GM12878 (cell line): Measurements from ENCODE around the gene PCSK6. TPM values are rescaled to one million over a fixed set of nuclear protein-coding genes. Genes with fewer than 3 reads are reported as not detected.

Source experiments
- ATAC-seq: fragments of 200-7000 bp; cut with Tn5 transposase; 3 replicates; pipeline ENCODE4 v1.9.1; 2020; ENCODE audit warnings: mild to moderate bottlenecking, moderate library complexity
- BruUV-seq: library from RNA; stranded (reverse); fragments of 400-500 nt; replicated peaks from 2 replicates; lab custom pipeline; 2021; lab: Mats Ljungman, UMichigan
- CTCF ChIA-PET: fragments of 300-600 bp; sonication (Branson Sonifier 250); formaldehyde crosslinking; extraction: SDS; loops from one replicate; lab custom pipeline; 2021; ENCODE audit warnings: inconsistent platforms; lab: Yijun Ruan, JAX
- POLR2A ChIA-PET: fragments of 350-600 bp; formaldehyde crosslinking; extraction: SDS; loops from one replicate; lab custom pipeline; 2021; ENCODE audit warnings: inconsistent platforms; lab: Charles Lee
- RAD21 ChIA-PET: fragments of 300-600 bp; sonication (Branson Sonifier 250); formaldehyde crosslinking; loops from one replicate; lab custom pipeline; 2023; ENCODE audit warnings: antibody characterized with exemption; ENCODE audit not compliant: unreplicated experiment; lab: Charles Lee
- SMC1A ChIA-PET: fragments of 300-600 bp; sonication (Branson Sonifier 250); formaldehyde crosslinking; loops from one replicate; lab custom pipeline; 2023; ENCODE audit not compliant: unreplicated experiment, uncharacterized antibody; lab: Charles Lee
- DNase-seq: peaks from one replicate; pipeline ENCODE4 v3.0.0-alpha.2; 2011; ENCODE audit warnings: low read depth, low spot score
- FAIRE-seq: peaks from 3 replicates; lab custom pipeline; 2011; peaks lifted over from hg19 to GRCh38; lab: Jason Lieb, UNC
- H2AFZ ChIP-seq: 2 replicates; pipeline ENCODE4 v1.6.0; 2011; ENCODE audit warnings: low read depth, low read length, control low read depth; ENCODE audit not compliant: control insufficient read depth
- H3K27ac ChIP-seq: 2 replicates; pipeline ENCODE4 v1.5.1; 2011; ENCODE audit warnings: control low read depth; ENCODE audit not compliant: control insufficient read depth, insufficient read depth
- H3K27me3 ChIP-seq, 2 experiments: replicated peaks in 1 of 2; 2 replicates each; pipeline versions ENCODE4 v1.6.0 to v1.6.1; 2011; ENCODE audit warnings: low read length in 1 of 2; ENCODE audit not compliant: control insufficient read depth in 2 of 2, insufficient read depth in 2 of 2
- H3K36me3 ChIP-seq, 2 experiments: 2 replicates each; pipeline ENCODE4 v1.5.1; 2011; ENCODE audit warnings: low read length in 1 of 2; ENCODE audit not compliant: control insufficient read depth in 2 of 2, insufficient read depth in 2 of 2
- H3K4me1 ChIP-seq: 2 replicates; pipeline ENCODE4 v1.6.1; 2011; ENCODE audit warnings: mild to moderate bottlenecking, low read length, moderate library complexity, mixed read lengths; ENCODE audit not compliant: control insufficient read depth, insufficient read depth
- H3K4me2 ChIP-seq: 2 replicates; pipeline ENCODE4 v1.6.0; 2011; ENCODE audit warnings: control low read depth; ENCODE audit not compliant: control insufficient read depth, insufficient read depth
- H3K4me3 ChIP-seq: fragments of 200-600 bp; sonication (generic); 2 replicates; pipeline ENCODE4 v1.5.1; 2016
- H3K79me2 ChIP-seq: 2 replicates; pipeline ENCODE4 v1.6.0; 2011; ENCODE audit warnings: low read length; ENCODE audit not compliant: control insufficient read depth, insufficient read depth
- H3K9ac ChIP-seq: 2 replicates; pipeline ENCODE4 v1.8.0; 2011; ENCODE audit warnings: low read length, control low read depth, mixed read lengths; ENCODE audit not compliant: control insufficient read depth, insufficient read depth
- H3K9me3 ChIP-seq: replicated peaks from 3 replicates; pipeline ENCODE4 v1.5.1; 2011; ENCODE audit warnings: mild to moderate bottlenecking, low read length; ENCODE audit not compliant: control insufficient read depth, insufficient read depth
- H4K20me1 ChIP-seq: 2 replicates; pipeline ENCODE4 v1.6.0; 2011; ENCODE audit not compliant: control insufficient read depth, insufficient read depth
- ATF2 ChIP-seq: IDR thresholded peaks from 2 replicates; pipeline ENCODE4 v1.6.1; 2012; ENCODE audit warnings: low read length, inconsistent platforms
- BRCA1 ChIP-seq: IDR thresholded peaks from 2 replicates; pipeline ENCODE4 v1.6.1; 2011; ENCODE audit warnings: low read depth, low read length, improper control_type of control experiment
- ETV6 ChIP-seq, 2 experiments: fragments of 450-650 bp in 1 of 2; IDR thresholded peaks in 1 of 2; conservative IDR thresholded peaks in 1 of 2; 2 replicates each; pipeline ENCODE4 v1.6.1; 2014; ENCODE audit warnings: antibody characterized with exemption in 1 of 2, borderline replicate concordance in 1 of 2, low read depth in 1 of 2, mild to moderate bottlenecking in 1 of 2, moderate library complexity in 1 of 2
- JUND ChIP-seq: IDR thresholded peaks from 2 replicates; pipeline ENCODE4 v1.6.1; 2012; ENCODE audit warnings: low read depth, mild to moderate bottlenecking, low read length, improper control_type of control experiment, moderate library complexity
- KAT2A ChIP-seq: conservative IDR thresholded peaks from 2 replicates; pipeline ENCODE4 v1.6.1; 2011; ENCODE audit warnings: low read depth, low read length; ENCODE audit not compliant: control insufficient read depth
- PAX5 ChIP-seq: IDR thresholded peaks from 2 replicates; pipeline ENCODE4 v1.6.1; 2011; ENCODE audit warnings: low read depth, low read length, borderline replicate concordance
- PAX8 ChIP-seq: fragments of 450-650 bp; IDR thresholded peaks from 2 replicates; pipeline ENCODE4 v1.6.1; 2017; ENCODE audit warnings: mild to moderate bottlenecking, moderate library complexity
- POU2F2 ChIP-seq: IDR thresholded peaks from 3 replicates; pipeline ENCODE4 v1.6.1; 2011; ENCODE audit warnings: low read depth, mild to moderate bottlenecking, low read length, borderline replicate concordance
- RUNX3 ChIP-seq: IDR thresholded peaks from 2 replicates; pipeline ENCODE4 v1.6.1; 2012; ENCODE audit warnings: low read length, inconsistent platforms
- SP1 ChIP-seq: IDR thresholded peaks from one replicate; pipeline ENCODE4 v1.6.1; 2011; ENCODE audit warnings: low read depth, low read length
- TARDBP ChIP-seq: IDR thresholded peaks from 2 replicates; pipeline ENCODE4 v1.6.1; 2016; ENCODE audit warnings: borderline replicate concordance
- ZNF24 ChIP-seq: fragments of 450-650 bp; IDR thresholded peaks from 2 replicates; pipeline ENCODE4 v1.6.1; 2017; ENCODE audit warnings: antibody characterized with exemption, mild to moderate bottlenecking
- whole genome bisulfite sequencing: methylation state at CpG from one replicate; pipeline ENCODE4 v1.1.6; 2016; ENCODE audit warnings: low lambda C conversion rate; ENCODE audit not compliant: insufficient replicate concordance, insufficient coverage; ENCODE audit errors: missing lambda C conversion rate; 5-methylcytosine and 5-hydroxymethylcytosine counted together
- in situ Hi-C: fragments of 300-500 bp; cut with MboI; formaldehyde crosslinking; loops from 9 replicates; pipeline ENCODE4 v1.14.3; 2018; ENCODE audit warnings: mixed read lengths
- intact Hi-C: fragments of 100-400 bp; cut with micrococcal nuclease; formaldehyde crosslinking; loops from one replicate; pipeline ENCODE4 v1.14.2; 2022; ENCODE audit not compliant: unreplicated experiment
- polyA plus RNA-seq, 11 experiments: library from polyadenylated mRNA; depleted of rRNA in 4 of 11; unstranded in 6 of 11; stranded (reverse) in 5 of 11; fragments of >200 nt; fragmentation: Nextera tagmentation in 4 of 11; fragmentation: Illumina TruSeq in 1 of 11; extraction: Ambion mirVana in 4 of 11; extraction: Trizol in 1 of 11; gene quantifications; 1 replicate in 1 of 11; 2 replicates in 10 of 11; pipeline versions ENCODE4 v1.2.1 to v1.2.3, GENCODE V29; 2011 to 2016; ENCODE audit warnings: inconsistent platforms in 2 of 11, missing spikeins in 2 of 11, low read depth in 1 of 11
- total RNA-seq, 4 experiments: library from RNA; depleted of rRNA in 3 of 4; stranded (reverse); fragments of >200 nt in 3 of 4; fragmentation: Illumina TruSeq in 1 of 4; extraction: Trizol in 1 of 4; gene quantifications; 2 replicates each; pipeline versions ENCODE4 v1.2.1 to v1.2.3, GENCODE V29; 2013 to 2021

The PCSK6 gene
- total and polyA plus RNA-seq, 10 of the 15 experiments (the other 5 are each of a cell fraction or from before 2014, with no cell fraction given) = 0.19 to 0.67 (median 0.25) TPM; not detected in 4

GRCh38 chr15:101387574-101387973, 101.9 kb downstream of the PCSK6 start:
- POLR2A ChIA-PET = no interaction called here
- no peaks in the 10 kb centered on the region for H3K36me3 ChIP-seq
- FAIRE-seq = no peak
- no peak for DNase-seq
- H4K20me1 ChIP-seq = no peaks in the 10 kb centered on the region
- H3K9me3 ChIP-seq = no peaks in the 10 kb centered on the region
- no peaks in the 10 kb centered on the region for H3K79me2 ChIP-seq
- 0 out of 4 replicates have a peak, but pooled peaks cover 0 to 1% of the 10 kb centered on the region in 2 experiments for H3K27me3 ChIP-seq
- no peak for ATAC-seq
- intact Hi-C loops = no loop called here
- no peak for TF ChIP-seq KAT2A
- no peak for TF ChIP-seq ATF2
- no peak for TF ChIP-seq POU2F2
- TF ChIP-seq RUNX3 = no peak
- no peak for TF ChIP-seq TARDBP
- no peak for TF ChIP-seq PAX5
- no peak for TF ChIP-seq SP1
- SMC1A ChIA-PET = no interaction called here
- 39% methylated on average over 9 of the region's 9 CpGs for WGBS
- no peak overlapping the region for H3K4me2 ChIP-seq
- H2AFZ ChIP-seq = no peak overlapping the region
- H3K27ac ChIP-seq = no peak overlapping the region
- RAD21 ChIA-PET = no interaction called here
- H3K9ac ChIP-seq = no peak overlapping the region
- in situ Hi-C loops = no loop called here
- peaks cover 3% of the 10 kb centered on the region for H3K4me1 ChIP-seq
- CTCF ChIA-PET = no interaction called here
- BruUV-seq = no TSS peak
- no peak overlapping the region for H3K4me3 ChIP-seq

GRCh38 chr15:101386967-101387366, 102.5 kb downstream of the PCSK6 start:
- Histone ChIP-seq H3K9me3 (no peaks in the 10 kb centered on the region), H3K79me2 (no peaks in the 10 kb centered on the region), H3K4me2 (no peak overlapping the region), H3K4me1 (peaks cover 2% of the 10 kb centered on the region), H3K27me3 (0 out of 4 replicates have a peak, but pooled peaks cover 0 to 1% of the 10 kb centered on the region in 2 experiments), H3K4me3 (no peak overlapping the region), H2AFZ (no peak overlapping the region), H4K20me1 (no peaks in the 10 kb centered on the region), H3K27ac (no peak overlapping the region), H3K36me3 (no peaks in the 10 kb centered on the region), H3K9ac (no peak overlapping the region)
- ATAC-seq (no peak), FAIRE-seq (no peak), DNase-seq (no peak)
- CTCF ChIA-PET = no interaction called here
- no TSS peak for BruUV-seq
- POLR2A ChIA-PET = no interaction called here
- RAD21 ChIA-PET = no interaction called here
- 45% methylated on average over 10 of the region's 10 CpGs for WGBS
- SMC1A ChIA-PET = no interaction called here
- in situ Hi-C loops (no loop called here), intact Hi-C loops (no loop called here)
- TF ChIP-seq PAX5 = no peak
- no peak for TF ChIP-seq JUND
- no peak for TF ChIP-seq ETV6 (conservative IDR thresholded peaks at IDR 0.05 in 1 of 2, IDR thresholded peaks at IDR 0.05 in 1 of 2; ENCODE audit: borderline replicate concordance in 1 of 2, low read depth in 1 of 2)
- TF ChIP-seq ZNF24 = no peak
- no peak for TF ChIP-seq PAX8
- no peak for TF ChIP-seq BRCA1
